ENCODE data around the gene DEFB127. TPM values are rescaled to one million over a fixed set of nuclear protein-coding genes. Genes with fewer than 3 reads are reported as not detected.

Gene DEFB127
- total RNA-seq, 4 donors from 2014 or later, result not detected

Other genes starting within 250 kb of the DEFB127 start
- gene DEFB125, start 69.8 kb upstream of the DEFB127 start, total RNA-seq, result not detected
- gene DEFB126, start 14.9 kb upstream of the DEFB127 start, total RNA-seq, result not detected
- not detected for gene DEFB128, start 32.3 kb downstream of the DEFB127 start, total RNA-seq
- not detected for gene DEFB129, start 69.8 kb downstream of the DEFB127 start, total RNA-seq
- gene DEFB132, start 100.3 kb downstream of the DEFB127 start, total RNA-seq, result not detected
- 1 to 10 TPM; 4.1 to 9.5 (median 7.0) TPM for gene C20orf96, start 133.3 kb downstream of the DEFB127 start, total RNA-seq
- gene ZCCHC3, start 140.1 kb downstream of the DEFB127 start, total RNA-seq, result 10 to 100 TPM; 20.2 to 28.4 (median 22.3) TPM
- 10 to 100 TPM in 1 of 4 donors, 1 to 10 TPM in 3; 7.1 to 12.9 (median 9.0) TPM for gene SOX12, start 168.1 kb downstream of the DEFB127 start, total RNA-seq
- 10 to 100 TPM; 29.8 to 56.7 (median 42.4) TPM for gene NRSN2, start 189.7 kb downstream of the DEFB127 start, total RNA-seq
- gene TRIB3, start 223.3 kb downstream of the DEFB127 start, total RNA-seq, result 10 to 100 TPM in 2 of 4 donors, 1 to 10 TPM in 2; 6.1 to 16.5 (median 8.1) TPM

Measured in thyroid gland (tissue), 4 donors.